ENCODE measurements around the gene SMG6. TPM values are rescaled to one million over a fixed set of nuclear protein-coding genes. Genes with fewer than 3 reads are reported as not detected.
A peak's percentile ranks its signal among the peaks of the same experiment; 100 is the strongest.

SMG6 gene
- total and polyA plus RNA-seq, 2 donors (not counting 1 experiment from before 2014, with no cell fraction given), result 10.6 to 35.5 TPM

- no peak for ATAC-seq (ENCODE audit: low read depth)
- Mint-ChIP-seq H3K4me1 (peaks cover 27% of the 10 kb centered on the region), H3K4me3 (peak overlapping the region; percentile 78), H3K27ac (no peak overlapping the region), H3K9me3 (ENCODE audit: insufficient read depth) (no peaks in the 10 kb centered on the region), H3K27me3 (peaks cover 11% of the 10 kb centered on the region)
- no peak overlapping the region for H2AFZ ChIP-seq (ENCODE audit: insufficient read depth, low read depth, low read length, poor library complexity, severe bottlenecking)
- peak overlapping the region in 2 of 5 experiments; percentile 61 to 74 for H3K4me3 ChIP-seq (ENCODE audit: control extremely low read depth in 1 of 5, extremely low read depth in 1 of 5, insufficient read depth in 1 of 5, low read depth in 2 of 5, low read length in 4 of 5)
- ChIA-PET CTCF (interaction anchor here (1.7 kb wide), 1 partner anchor 10 kb away, joined by 6 read pairs; no protein-coding TSS in a partner anchor), POLR2A (no interaction called here)
- peaks cover 13% of the 10 kb centered on the region for H4K20me1 ChIP-seq (ENCODE audit: control insufficient read depth, insufficient read depth, low read length, poor library complexity, severe bottlenecking)
- peaks cover 0 to 7% of the 10 kb centered on the region in 2 experiments for H3K36me3 ChIP-seq (replicated peaks in 1 of 2; ENCODE audit: control extremely low read depth in 1 of 2, control insufficient read depth in 1 of 2, extremely low read depth in 1 of 2, insufficient read depth in 2 of 2, low read length in 1 of 2)
- peaks cover 0 to 51% (median 18%) of the 10 kb centered on the region in 4 experiments for H3K27me3 ChIP-seq (replicated peaks in 1 of 4; ENCODE audit: control extremely low read depth in 1 of 4, control insufficient read depth in 3 of 4, insufficient read depth in 4 of 4, low read length in 3 of 4)
- no peak for TF ChIP-seq EZH2 (IDR thresholded peaks at IDR 0.05; ENCODE audit: borderline replicate concordance, insufficient read depth, low read depth, low read length, poor library complexity, severe bottlenecking)
- TF ChIP-seq CTCF (IDR thresholded peaks at IDR 0.05), result no peak
- intact Hi-C loops (cut with micrococcal nuclease), result loop anchor here (1.0 kb wide), 1 partner anchor 19 kb away; the partner anchor contains the start of gene DPH1
- no peak for DNase-seq
- H3K9me3 ChIP-seq (ENCODE audit: control extremely low read depth in 1 of 3, control insufficient read depth in 2 of 3, insufficient read depth in 1 of 3, low read length in 2 of 3), result peaks cover 0 to 8% (median 0%) of the 10 kb centered on the region in 3 donors
- peaks cover 5% of the 10 kb centered on the region for H3K79me2 ChIP-seq (ENCODE audit: control insufficient read depth, insufficient read depth, low read length)
- peak overlapping the region; percentile 99 for H3K4me2 ChIP-seq (replicated peaks; ENCODE audit: low read depth, low read length, poor library complexity, severe bottlenecking)
- 7% methylated on average over 3 of the region's 9 CpGs for WGBS (ENCODE audit: insufficient coverage)
- no peak overlapping the region for H3K27ac ChIP-seq (ENCODE audit: low read length in 2 of 2)
- H3K9ac ChIP-seq (ENCODE audit: low read length), result peak overlapping the region; percentile 79
- H3K4me1 ChIP-seq (ENCODE audit: control insufficient read depth in 2 of 2, insufficient read depth in 2 of 2, low read length in 2 of 2), result peaks cover 32 to 44% of the 10 kb centered on the region in 2 donors
Observed at GRCh38 chr17:2048805-2049204, 254.8 kb downstream of the SMG6 start.

GRCh38 chr17:2047590-2047989, 256.0 kb downstream of the SMG6 start:
- WGBS (ENCODE audit: insufficient coverage), result 91% methylated on average over 6 of the region's 6 CpGs
- CTCF ChIA-PET, result no interaction called here
- intact Hi-C loops (cut with micrococcal nuclease), result no loop called here

More at GRCh38 chr17:2047590-2047989, 256.0 kb downstream of the SMG6 start:
- no peak overlapping the region for H3K4me3 ChIP-seq (ENCODE audit: control extremely low read depth in 1 of 5, extremely low read depth in 1 of 5, insufficient read depth in 1 of 5, low read depth in 2 of 5, low read length in 4 of 5)
- TF ChIP-seq EZH2 (IDR thresholded peaks at IDR 0.05; ENCODE audit: borderline replicate concordance, insufficient read depth, low read depth, low read length, poor library complexity, severe bottlenecking), result no peak
- TF ChIP-seq CTCF (IDR thresholded peaks at IDR 0.05), result no peak
- H3K4me1 ChIP-seq (ENCODE audit: control insufficient read depth in 2 of 2, insufficient read depth in 2 of 2, low read length in 2 of 2), result peaks cover 26 to 38% of the 10 kb centered on the region in 2 donors
- POLR2A ChIA-PET, result no interaction called here
- H3K4me2 ChIP-seq (replicated peaks; ENCODE audit: low read depth, low read length, poor library complexity, severe bottlenecking), result no peak overlapping the region
- H3K27ac ChIP-seq (ENCODE audit: low read length in 2 of 2), result no peak overlapping the region
- H3K9me3 ChIP-seq (ENCODE audit: control extremely low read depth in 1 of 3, control insufficient read depth in 2 of 3, insufficient read depth in 1 of 3, low read length in 2 of 3), result peaks cover 0 to 9% (median 0%) of the 10 kb centered on the region in 3 donors
- peaks cover 0 to 41% (median 17%) of the 10 kb centered on the region in 4 experiments for H3K27me3 ChIP-seq (replicated peaks in 1 of 4; ENCODE audit: control extremely low read depth in 1 of 4, control insufficient read depth in 3 of 4, insufficient read depth in 4 of 4, low read length in 3 of 4)
- no peak overlapping the region for H3K27ac Mint-ChIP-seq
- H2AFZ ChIP-seq (ENCODE audit: insufficient read depth, low read depth, low read length, poor library complexity, severe bottlenecking), result no peak overlapping the region
- H3K79me2 ChIP-seq (ENCODE audit: control insufficient read depth, insufficient read depth, low read length), result peaks cover 12% of the 10 kb centered on the region
- H3K36me3 ChIP-seq (replicated peaks in 1 of 2; ENCODE audit: control extremely low read depth in 1 of 2, control insufficient read depth in 1 of 2, extremely low read depth in 1 of 2, insufficient read depth in 2 of 2, low read length in 1 of 2), result peaks cover 0 to 11% of the 10 kb centered on the region in 2 experiments
- H3K9ac ChIP-seq (ENCODE audit: low read length), result no peak overlapping the region
- peaks cover 13% of the 10 kb centered on the region for H4K20me1 ChIP-seq (ENCODE audit: control insufficient read depth, insufficient read depth, low read length, poor library complexity, severe bottlenecking)
- no peaks in the 10 kb centered on the region for H3K9me3 Mint-ChIP-seq (ENCODE audit: insufficient read depth)
- no peak for DNase-seq
- peaks cover 11% of the 10 kb centered on the region for H3K27me3 Mint-ChIP-seq
- no peak for ATAC-seq (ENCODE audit: low read depth)
- H3K4me3 Mint-ChIP-seq, result no peak overlapping the region
- peaks cover 30% of the 10 kb centered on the region for H3K4me1 Mint-ChIP-seq

Measured in B cell (primary cell).